NB4 (cell line): ENCODE data around the gene ZNF865.

ENCODE experiments used
- MAX ChIP-seq: IDR thresholded peaks from 2 replicates; pipeline ENCODE4 v1.6.1; 2011; ENCODE audit warnings: low read depth, low read length
- MYC ChIP-seq: IDR thresholded peaks from 2 replicates; pipeline ENCODE4 v1.6.1; 2011; ENCODE audit warnings: low read depth, low read length
- POLR2A ChIP-seq: IDR thresholded peaks from 2 replicates; pipeline ENCODE4 v1.6.1; 2011; ENCODE audit warnings: mild to moderate bottlenecking; ENCODE audit not compliant: insufficient read length; ENCODE audit errors: extremely low read depth
- TF ChIP-seq, protein P1 (sequence below): IDR thresholded peaks from one replicate; pipeline ENCODE4 v1.5.1; 2012; ENCODE audit warnings: low read depth, low read length

DNA sequence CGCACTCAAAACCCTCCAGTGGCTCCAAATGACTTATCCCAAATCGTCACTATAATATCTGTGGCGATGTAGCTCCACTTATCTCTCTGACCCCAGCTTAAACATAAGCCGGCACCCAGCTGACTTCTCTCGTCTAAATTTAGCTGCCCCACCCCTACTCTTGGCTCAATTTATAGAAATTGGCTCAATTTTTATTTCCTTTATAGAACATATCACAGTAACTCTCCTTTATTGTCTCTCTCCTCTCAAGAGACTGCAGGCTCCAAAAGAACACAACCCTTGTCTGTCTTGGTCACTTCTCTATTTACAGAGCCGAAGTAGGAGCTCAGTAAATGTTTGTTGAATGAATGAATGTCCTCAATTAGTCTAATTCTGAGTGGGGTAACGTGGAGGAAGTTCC is 18.1 kb downstream of the ZNF865 start:
- TF ChIP-seq POLR2A (no peak), MAX (no peak), MYC (no peak)
- TF ChIP-seq, protein P1, sequence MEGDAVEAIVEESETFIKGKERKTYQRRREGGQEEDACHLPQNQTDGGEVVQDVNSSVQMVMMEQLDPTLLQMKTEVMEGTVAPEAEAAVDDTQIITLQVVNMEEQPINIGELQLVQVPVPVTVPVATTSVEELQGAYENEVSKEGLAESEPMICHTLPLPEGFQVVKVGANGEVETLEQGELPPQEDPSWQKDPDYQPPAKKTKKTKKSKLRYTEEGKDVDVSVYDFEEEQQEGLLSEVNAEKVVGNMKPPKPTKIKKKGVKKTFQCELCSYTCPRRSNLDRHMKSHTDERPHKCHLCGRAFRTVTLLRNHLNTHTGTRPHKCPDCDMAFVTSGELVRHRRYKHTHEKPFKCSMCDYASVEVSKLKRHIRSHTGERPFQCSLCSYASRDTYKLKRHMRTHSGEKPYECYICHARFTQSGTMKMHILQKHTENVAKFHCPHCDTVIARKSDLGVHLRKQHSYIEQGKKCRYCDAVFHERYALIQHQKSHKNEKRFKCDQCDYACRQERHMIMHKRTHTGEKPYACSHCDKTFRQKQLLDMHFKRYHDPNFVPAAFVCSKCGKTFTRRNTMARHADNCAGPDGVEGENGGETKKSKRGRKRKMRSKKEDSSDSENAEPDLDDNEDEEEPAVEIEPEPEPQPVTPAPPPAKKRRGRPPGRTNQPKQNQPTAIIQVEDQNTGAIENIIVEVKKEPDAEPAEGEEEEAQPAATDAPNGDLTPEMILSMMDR = no peak
